Prostate gland (tissue), 2 donors: Measurements from ENCODE around the gene IL36B. TPM values are rescaled to one million over a fixed set of nuclear protein-coding genes. Genes with fewer than 3 reads are reported as not detected.

Source experiments
- DNase-seq: peaks from one replicate; pipeline ENCODE4 v3.0.0-alpha.2; 2019; ENCODE audit warnings: low spot score
- H3K27ac ChIP-seq, 2 donors: fragments of 200-600 bp; sonication (generic); 2 replicates each; pipeline ENCODE4 v1.5.1; 2017 to 2019
- H3K27me3 ChIP-seq: fragments of 200-600 bp; sonication (generic); replicated peaks from 2 replicates; pipeline ENCODE4 v1.5.1; 2019; ENCODE audit not compliant: insufficient read depth
- H3K36me3 ChIP-seq, 2 donors: fragments of 200-600 bp; sonication (generic); 1 replicate in 1 of 2; 2 replicates in 1 of 2; pipeline versions ENCODE4 v1.5.1 to v1.8.1; 2017 to 2019
- H3K4me1 ChIP-seq: fragments of 200-600 bp; sonication (generic); replicated peaks from 2 replicates; pipeline ENCODE4 v1.5.1; 2019
- H3K4me3 ChIP-seq, 2 donors: fragments of 200-600 bp; sonication (generic); 2 replicates each; pipeline ENCODE4 v1.5.1; 2017 to 2019
- H3K9me3 ChIP-seq: fragments of 200-600 bp; sonication (generic); 2 replicates; pipeline ENCODE4 v1.5.1; 2017
- POLR2A ChIP-seq: fragments of 450-650 bp; IDR thresholded peaks from one replicate; pipeline ENCODE4 v1.6.1; 2016; ENCODE audit warnings: antibody characterized with exemption, mild to moderate bottlenecking
- POLR2AphosphoS5 ChIP-seq: sonication (generic); formaldehyde crosslinking; IDR thresholded peaks from one replicate; pipeline ENCODE4 v1.6.1; 2017; ENCODE audit warnings: antibody characterized with exemption
- WGBS: methylation state at CpG from one replicate; pipeline ENCODE4 v1.1.5; 2018; 5-methylcytosine and 5-hydroxymethylcytosine counted together
- intact Hi-C: fragments of 100-400 bp; cut with DNase I; formaldehyde crosslinking; loops from one replicate; pipeline ENCODE4 v1.14.2; 2022
- small RNA-seq, 2 donors: library from RNA; depleted of rRNA; stranded (forward); fragments of <200 nt; gene quantifications; one replicate each; pipeline ENCODE3, GENCODE V24; 2016
- total RNA-seq, 2 donors: library from RNA; depleted of rRNA; stranded (reverse); fragments of >200 nt; gene quantifications; one replicate each; pipeline ENCODE4 v1.1.0, GENCODE V29; 2016
- TF ChIP-seq, protein P1 (sequence below), 4 experiments: fragments of 200-600 bp in 2 of 4; fragments of 450-650 bp in 2 of 4; sonication (generic) in 2 of 4; IDR thresholded peaks; 1 replicate in 3 of 4; 2 replicates in 1 of 4; pipeline ENCODE4 v1.5.1; 2016 to 2019; ENCODE audit warnings: antibody characterized with exemption in 4 of 4, mild to moderate bottlenecking in 2 of 4, moderate library complexity in 2 of 4

The IL36B gene
- total RNA-seq, 2 donors from 2014 or later = not detected

DNA sequence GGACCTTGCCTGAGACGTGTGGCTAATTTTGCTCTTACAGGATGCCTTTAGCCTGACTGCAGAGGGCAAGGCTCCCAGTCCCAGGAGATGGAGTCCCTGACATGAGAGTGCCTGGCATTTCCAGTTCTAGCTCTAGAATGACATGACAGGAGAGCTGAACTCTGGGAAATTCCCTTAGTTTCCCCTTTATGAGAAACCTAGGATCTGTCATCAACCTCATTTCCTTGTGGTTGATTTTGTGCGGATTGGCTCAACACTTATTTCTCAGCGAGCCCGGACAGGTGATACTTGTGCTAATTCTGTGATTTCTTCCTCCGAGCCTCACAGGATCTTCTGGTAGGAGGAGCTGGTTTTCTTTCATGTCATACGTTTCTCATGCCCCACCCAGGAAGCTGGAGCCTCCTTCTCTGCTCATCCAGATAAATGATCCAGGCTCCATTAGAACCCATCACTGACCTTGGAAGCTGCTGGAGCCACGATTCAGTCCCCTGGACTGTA lies 75.1 kb downstream of the IL36B start, which contains the start of gene IL36G:
TSS of gene IL36G (plus strand) at position 448 of the 498 bp plus-strand sequence. CDS start 633 bp downstream, outside the sequence.
- no peaks in the 10 kb centered on the region for H3K36me3 ChIP-seq
- H3K27ac ChIP-seq = no peak within 1 kb of the TSS
- intact Hi-C loops = no loop called here
- H3K27me3 ChIP-seq = no peaks in the 10 kb centered on the region
- TF ChIP-seq POLR2AphosphoS5 = no peak
- no peak for TF ChIP-seq POLR2A
- TF ChIP-seq, protein P1, sequence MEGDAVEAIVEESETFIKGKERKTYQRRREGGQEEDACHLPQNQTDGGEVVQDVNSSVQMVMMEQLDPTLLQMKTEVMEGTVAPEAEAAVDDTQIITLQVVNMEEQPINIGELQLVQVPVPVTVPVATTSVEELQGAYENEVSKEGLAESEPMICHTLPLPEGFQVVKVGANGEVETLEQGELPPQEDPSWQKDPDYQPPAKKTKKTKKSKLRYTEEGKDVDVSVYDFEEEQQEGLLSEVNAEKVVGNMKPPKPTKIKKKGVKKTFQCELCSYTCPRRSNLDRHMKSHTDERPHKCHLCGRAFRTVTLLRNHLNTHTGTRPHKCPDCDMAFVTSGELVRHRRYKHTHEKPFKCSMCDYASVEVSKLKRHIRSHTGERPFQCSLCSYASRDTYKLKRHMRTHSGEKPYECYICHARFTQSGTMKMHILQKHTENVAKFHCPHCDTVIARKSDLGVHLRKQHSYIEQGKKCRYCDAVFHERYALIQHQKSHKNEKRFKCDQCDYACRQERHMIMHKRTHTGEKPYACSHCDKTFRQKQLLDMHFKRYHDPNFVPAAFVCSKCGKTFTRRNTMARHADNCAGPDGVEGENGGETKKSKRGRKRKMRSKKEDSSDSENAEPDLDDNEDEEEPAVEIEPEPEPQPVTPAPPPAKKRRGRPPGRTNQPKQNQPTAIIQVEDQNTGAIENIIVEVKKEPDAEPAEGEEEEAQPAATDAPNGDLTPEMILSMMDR (IDR thresholded peaks at IDR 0.05) = no peak
- no peak for DNase-seq
- 58% methylated on average over 7 of the region's 7 CpGs for WGBS
- no peaks in the 10 kb centered on the region for H3K4me1 ChIP-seq
- no peaks in the 10 kb centered on the region for H3K9me3 ChIP-seq
- H3K4me3 ChIP-seq = no peak within 1 kb of the TSS

Small RNA genes within 50 kb of the gene (small RNA-seq; reads per million reads assigned to genes)
- 0 to 0.09 reads per million in 2 donors for gene HMGN2P23
- gene RNU6-1180P = 0 reads per million in 2 donors

Other genes with a start within 250 kb of the IL36B start
- not detected for gene IL1B, start 216.1 kb downstream of the IL36B start, total RNA-seq
- 1 to 10 TPM in 1 of 2 donors, not detected in 1; 1.4 TPM for gene IL37, start 141.7 kb downstream of the IL36B start, total RNA-seq
- not detected for gene IL36G, start 74.9 kb downstream of the IL36B start, total RNA-seq
- gene IL36A, start 47.4 kb downstream of the IL36B start, total RNA-seq = not detected
- not detected for gene IL36RN, start 6.3 kb upstream of the IL36B start, total RNA-seq
- not detected for gene IL1F10, start 15.1 kb upstream of the IL36B start, total RNA-seq
- gene IL1RN, start 74.7 kb upstream of the IL36B start, total RNA-seq = 1 to 10 TPM; 3.7 to 4.4 TPM
- gene PSD4, start 121.1 kb upstream of the IL36B start, total RNA-seq = 100 to 1,000 TPM; 139 to 221 TPM
- gene PAX8, start 226.1 kb upstream of the IL36B start, total RNA-seq = 1 to 10 TPM; 1.0 to 3.8 TPM